ENCODE results near the gene TMEM164. TPM values are rescaled to one million over a fixed set of nuclear protein-coding genes. Genes with fewer than 3 reads are reported as not detected.

The TMEM164 gene
- total and polyA plus RNA-seq, 2 of the 4 experiments (the other 2 are of a cell fraction): 6.3 to 7.1 TPM

DNA sequence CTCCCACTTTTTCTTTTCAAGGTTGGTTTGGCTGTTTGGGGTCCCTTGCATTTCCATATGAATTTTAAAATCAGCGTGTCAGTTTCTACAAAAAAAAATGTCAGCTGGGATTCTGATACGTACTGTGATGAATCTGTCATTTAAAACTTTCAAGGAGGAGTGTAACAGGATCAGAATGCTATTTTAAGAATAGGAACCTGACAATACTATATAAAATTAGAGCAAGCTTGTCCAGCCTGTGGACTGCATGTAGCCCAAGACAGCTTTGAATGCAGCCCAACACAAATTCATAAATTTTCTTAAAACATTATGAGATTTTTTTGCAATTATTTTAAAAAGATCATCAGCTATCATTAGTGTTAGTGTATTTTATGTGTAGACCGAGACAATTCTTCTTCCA lies 56.5 kb downstream of the TMEM164 start:
- no peaks in the 10 kb centered on the region for H3K4me1 ChIP-seq (ENCODE audit: control insufficient read depth, insufficient read depth, low read length)

More for the DNA sequence above, 56.5 kb downstream of the TMEM164 start:
- Histone ChIP-seq H4K8ac (ENCODE audit: low read depth in 2 of 2, low read length in 2 of 2) (no peak overlapping the region), H2AFZ (replicated peaks; ENCODE audit: low read length, poor library complexity) (no peak overlapping the region), H4K5ac (ENCODE audit: low read depth, low read length) (no peak overlapping the region), H4K91ac (ENCODE audit: insufficient read depth, low read depth, low read length) (no peak overlapping the region), H2BK15ac (ENCODE audit: low read depth, low read length) (no peak overlapping the region), H3K9me3 (ENCODE audit: control insufficient read depth, insufficient read depth, low read length) (no peaks in the 10 kb centered on the region), H2BK5ac (ENCODE audit: low read depth, low read length, poor library complexity, severe bottlenecking) (no peak overlapping the region), H3K4me2 (ENCODE audit: low read depth, low read length) (no peak overlapping the region), H4K20me1 (ENCODE audit: insufficient read depth, low read length) (no peaks in the 10 kb centered on the region), H3K23ac (ENCODE audit: low read depth, low read length) (no peak overlapping the region), H3K36me3 (ENCODE audit: control insufficient read depth, insufficient read depth, low read length) (0 out of 2 replicates have a peak, but pooled peaks cover 3% of the 10 kb centered on the region), H3K14ac (replicated peaks; ENCODE audit: low read depth, low read length) (no peak overlapping the region), H3K18ac (ENCODE audit: low read depth, low read length) (no peak overlapping the region), H3K27me3 (ENCODE audit: control insufficient read depth, insufficient read depth, low read length) (peaks cover under 1% of the 10 kb centered on the region; the same call in 1 of the 2 replicates), H3K27ac (ENCODE audit: insufficient read depth, low read length) (no peak overlapping the region), H3K56ac (ENCODE audit: extremely low read depth, insufficient read depth, low read length) (no peak overlapping the region), H2BK20ac (ENCODE audit: low read depth, low read length) (no peak overlapping the region), H3K9ac (ENCODE audit: low read depth, low read length) (no peak overlapping the region), H2AK5ac (ENCODE audit: low read depth, low read length) (no peak overlapping the region), H3K4ac (ENCODE audit: low read depth, low read length) (no peak overlapping the region), H3K4me3 (ENCODE audit: insufficient read depth, low read depth, low read length) (no peak overlapping the region), H2BK120ac (ENCODE audit: low read depth, low read length) (no peak overlapping the region), H3K79me1 (ENCODE audit: low read depth in 1 of 2, low read length in 2 of 2) (no peaks in the 10 kb centered on the region), H2AK9ac (replicated peaks; ENCODE audit: low read depth, low read length, poor library complexity) (no peak overlapping the region), H3K9me1 (ENCODE audit: insufficient read depth, low read length) (no peaks in the 10 kb centered on the region)
- dilution Hi-C loops (cut with HindIII; ENCODE audit: low sequenced_read_pairs, unreplicated experiment): no loop called here
- ChIA-PET POLR2A (ENCODE audit: unreplicated experiment) (no interaction called here), CTCF (no interaction called here)
- ATAC-seq (ENCODE audit: low read depth) (no peak), DNase-seq (no peak)
- no TSS peak for BruUV-seq (replicated peaks)
- intact Hi-C loops (cut with micrococcal nuclease): no loop called here
- in situ Hi-C loops (cut with MboI; ENCODE audit: low sequenced_read_pairs): no loop called here
- no CpG with 5 or more reads among the region's 3 CpGs for WGBS, 2 experiments (ENCODE audit: extremely low coverage in 2 of 2, insufficient read length in 1 of 2)
- TF ChIP-seq MXI1 (IDR thresholded peaks at IDR 0.05; ENCODE audit: borderline replicate concordance, low read depth, low read length) (no peak), CEBPB (IDR thresholded peaks at IDR 0.05; ENCODE audit: low read depth, low read length) (no peak), MAZ (IDR thresholded peaks at IDR 0.05; ENCODE audit: borderline replicate concordance, low read depth, low read length) (no peak), CHD1 (IDR thresholded peaks at IDR 0.05; ENCODE audit: low read depth, low read length) (no peak), NFE2L2 (IDR thresholded peaks at IDR 0.05; ENCODE audit: low read depth, low read length) (no peak), FOS (IDR thresholded peaks at IDR 0.05; ENCODE audit: low read depth, low read length) (no peak), POLR2A (IDR thresholded peaks at IDR 0.05; ENCODE audit: low read depth, low read length) (no peak), MAFK (IDR thresholded peaks at IDR 0.05; ENCODE audit: low read depth, low read length) (no peak), SMC3 (IDR thresholded peaks at IDR 0.05; ENCODE audit: low read depth, low read length) (no peak), RAD21 (IDR thresholded peaks at IDR 0.05; ENCODE audit: low read length) (no peak), RFX5 (IDR thresholded peaks at IDR 0.05; ENCODE audit: low read depth, low read length) (no peak)
- TF ChIP-seq, protein P1, sequence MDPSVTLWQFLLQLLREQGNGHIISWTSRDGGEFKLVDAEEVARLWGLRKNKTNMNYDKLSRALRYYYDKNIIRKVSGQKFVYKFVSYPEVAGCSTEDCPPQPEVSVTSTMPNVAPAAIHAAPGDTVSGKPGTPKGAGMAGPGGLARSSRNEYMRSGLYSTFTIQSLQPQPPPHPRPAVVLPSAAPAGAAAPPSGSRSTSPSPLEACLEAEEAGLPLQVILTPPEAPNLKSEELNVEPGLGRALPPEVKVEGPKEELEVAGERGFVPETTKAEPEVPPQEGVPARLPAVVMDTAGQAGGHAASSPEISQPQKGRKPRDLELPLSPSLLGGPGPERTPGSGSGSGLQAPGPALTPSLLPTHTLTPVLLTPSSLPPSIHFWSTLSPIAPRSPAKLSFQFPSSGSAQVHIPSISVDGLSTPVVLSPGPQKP (IDR thresholded peaks at IDR 0.05; ENCODE audit: borderline replicate concordance, low read depth, low read length): no peak
- TF ChIP-seq, protein P2, sequence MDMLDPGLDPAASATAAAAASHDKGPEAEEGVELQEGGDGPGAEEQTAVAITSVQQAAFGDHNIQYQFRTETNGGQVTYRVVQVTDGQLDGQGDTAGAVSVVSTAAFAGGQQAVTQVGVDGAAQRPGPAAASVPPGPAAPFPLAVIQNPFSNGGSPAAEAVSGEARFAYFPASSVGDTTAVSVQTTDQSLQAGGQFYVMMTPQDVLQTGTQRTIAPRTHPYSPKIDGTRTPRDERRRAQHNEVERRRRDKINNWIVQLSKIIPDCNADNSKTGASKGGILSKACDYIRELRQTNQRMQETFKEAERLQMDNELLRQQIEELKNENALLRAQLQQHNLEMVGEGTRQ (IDR thresholded peaks at IDR 0.05; ENCODE audit: low read depth, low read length): no peak

Measured in IMR-90 (cell line).